ENCODE data around the gene AMMECR1. TPM values are rescaled to one million over a fixed set of nuclear protein-coding genes. Genes with fewer than 3 reads are reported as not detected.

The AMMECR1 gene
- total and polyA plus RNA-seq, 8 donors = 0.45 to 28.7 (median 3.6) TPM

DNA sequence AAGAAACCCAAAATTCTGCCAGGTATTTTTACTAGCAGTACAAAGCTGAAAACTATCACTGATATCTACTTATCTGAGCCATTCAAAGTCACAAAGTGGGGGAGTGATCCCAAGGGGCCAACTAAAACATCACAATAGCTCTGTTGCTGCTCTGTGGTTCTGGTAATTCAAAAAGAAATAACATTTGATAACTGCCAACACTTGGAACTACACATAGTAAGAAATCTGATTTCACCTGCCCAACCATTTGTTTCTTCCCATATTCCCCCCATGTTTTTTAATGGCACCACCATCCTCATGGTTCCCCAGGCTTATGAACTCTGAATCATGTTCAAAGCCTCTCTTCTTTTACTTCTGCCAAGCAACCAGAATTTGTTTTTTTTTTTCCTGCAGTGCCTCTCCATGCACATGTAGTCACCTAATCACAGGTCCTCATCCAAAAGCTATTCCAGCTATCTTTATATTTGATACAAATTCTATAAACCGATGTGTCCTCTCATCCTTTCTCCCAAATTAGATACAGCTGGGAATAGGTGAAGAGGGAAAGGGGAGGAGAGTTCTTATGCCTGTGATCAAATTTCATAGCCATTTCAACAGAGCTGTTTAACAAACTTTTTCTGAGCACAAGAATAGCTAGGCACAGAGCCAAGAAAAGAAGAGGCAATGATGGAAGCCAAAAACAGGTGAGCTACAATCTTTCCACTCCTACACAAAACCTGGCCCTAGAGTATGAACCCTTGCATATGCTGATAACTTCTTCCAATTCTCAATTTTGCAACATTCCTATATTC, 7.7 kb downstream of the AMMECR1 start:
- TF ChIP-seq POLR2AphosphoS5 (IDR thresholded peaks at IDR 0.05) = no peak
- TF ChIP-seq, protein P1, sequence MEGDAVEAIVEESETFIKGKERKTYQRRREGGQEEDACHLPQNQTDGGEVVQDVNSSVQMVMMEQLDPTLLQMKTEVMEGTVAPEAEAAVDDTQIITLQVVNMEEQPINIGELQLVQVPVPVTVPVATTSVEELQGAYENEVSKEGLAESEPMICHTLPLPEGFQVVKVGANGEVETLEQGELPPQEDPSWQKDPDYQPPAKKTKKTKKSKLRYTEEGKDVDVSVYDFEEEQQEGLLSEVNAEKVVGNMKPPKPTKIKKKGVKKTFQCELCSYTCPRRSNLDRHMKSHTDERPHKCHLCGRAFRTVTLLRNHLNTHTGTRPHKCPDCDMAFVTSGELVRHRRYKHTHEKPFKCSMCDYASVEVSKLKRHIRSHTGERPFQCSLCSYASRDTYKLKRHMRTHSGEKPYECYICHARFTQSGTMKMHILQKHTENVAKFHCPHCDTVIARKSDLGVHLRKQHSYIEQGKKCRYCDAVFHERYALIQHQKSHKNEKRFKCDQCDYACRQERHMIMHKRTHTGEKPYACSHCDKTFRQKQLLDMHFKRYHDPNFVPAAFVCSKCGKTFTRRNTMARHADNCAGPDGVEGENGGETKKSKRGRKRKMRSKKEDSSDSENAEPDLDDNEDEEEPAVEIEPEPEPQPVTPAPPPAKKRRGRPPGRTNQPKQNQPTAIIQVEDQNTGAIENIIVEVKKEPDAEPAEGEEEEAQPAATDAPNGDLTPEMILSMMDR (IDR thresholded peaks at IDR 0.05) = no peak
- TF ChIP-seq EP300 (IDR thresholded peaks at IDR 0.05) = no peak
- no peak for TF ChIP-seq POLR2A (IDR thresholded peaks at IDR 0.05)
- no peak for DNase-seq
- Histone ChIP-seq H3K36me3 (no peaks in the 10 kb centered on the region), H3K4me1 (peaks cover 0 to 8% (median 2%) of the 10 kb centered on the region in 4 donors), H3K4me3 (no peak overlapping the region), H3K9me3 (no peaks in the 10 kb centered on the region), H3K27me3 (no peaks in the 10 kb centered on the region), H3K27ac (no peak overlapping the region)
- intact Hi-C loops (cut with DNase I; ENCODE audit: low total_unique reads) = no loop called here
- WGBS, 5 donors = 46 to 71% (median 69%) methylated on average over 1 of the region's 1 CpG

DNA sequence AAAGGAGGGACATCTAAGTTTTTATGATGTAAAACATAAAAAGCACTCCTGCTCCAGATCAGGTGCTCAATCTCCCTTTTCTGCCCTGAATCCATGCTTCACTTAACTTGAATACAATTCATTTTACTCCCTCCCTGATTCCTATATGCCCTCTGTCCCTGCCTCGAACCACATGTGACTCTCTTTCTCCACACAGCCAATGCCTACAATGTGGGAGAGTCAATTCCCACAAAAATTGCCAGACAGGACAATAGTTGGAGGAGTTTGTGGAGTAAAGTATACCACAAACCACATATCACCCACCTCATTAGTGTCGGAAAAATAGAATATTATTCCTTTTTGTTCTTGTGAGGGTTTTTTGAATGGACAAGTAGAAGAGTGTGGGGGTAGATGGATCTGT, 9.7 kb downstream of the AMMECR1 start:
- DNase-seq = no peak
- TF ChIP-seq EP300 (IDR thresholded peaks at IDR 0.05) (no peak), POLR2AphosphoS5 (IDR thresholded peaks at IDR 0.05) (no peak), POLR2A (IDR thresholded peaks at IDR 0.05) (no peak)
- TF ChIP-seq, protein P1 (IDR thresholded peaks at IDR 0.05) = no peak
- Histone ChIP-seq H3K9me3 (no peaks in the 10 kb centered on the region), H3K27me3 (no peaks in the 10 kb centered on the region), H3K27ac (no peak overlapping the region), H3K36me3 (no peaks in the 10 kb centered on the region), H3K4me3 (no peak overlapping the region), H3K4me1 (peaks cover 0 to 5% (median 2%) of the 10 kb centered on the region in 4 donors)
- intact Hi-C loops (cut with DNase I; ENCODE audit: low total_unique reads) = no loop called here
- WGBS, 5 donors = 79 to 97% (median 90%) methylated on average over 2 of the region's 2 CpGs

DNA sequence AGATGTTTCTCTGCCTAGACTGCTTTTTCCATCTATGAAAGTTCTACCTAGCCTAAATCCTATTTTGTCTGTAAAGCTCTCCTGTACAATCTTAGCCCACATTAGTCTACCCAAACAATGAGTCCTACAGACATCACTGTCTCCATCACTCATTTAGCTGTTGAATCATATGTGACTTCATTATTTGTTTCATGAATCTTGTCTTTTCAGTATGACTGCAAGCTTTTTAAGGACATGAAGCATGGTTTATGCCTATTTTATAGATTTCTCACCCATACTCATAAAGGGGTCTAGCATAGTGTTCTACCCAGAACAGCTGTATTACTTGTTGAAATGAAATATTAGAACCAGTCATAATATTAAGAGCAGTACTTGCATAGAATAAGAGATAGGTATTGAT, 13.0 kb downstream of the AMMECR1 start:
- intact Hi-C loops (cut with DNase I; ENCODE audit: low total_unique reads) = no loop called here
- no peak for DNase-seq
- Histone ChIP-seq H3K4me1 (no peaks in the 10 kb centered on the region), H3K9me3 (no peaks in the 10 kb centered on the region), H3K27ac (no peak overlapping the region), H3K4me3 (no peak overlapping the region), H3K27me3 (no peaks in the 10 kb centered on the region), H3K36me3 (no peaks in the 10 kb centered on the region)
- TF ChIP-seq POLR2A (IDR thresholded peaks at IDR 0.05) = no peak
- TF ChIP-seq, protein P1 (IDR thresholded peaks at IDR 0.05) = no peak
- TF ChIP-seq EP300 (IDR thresholded peaks at IDR 0.05) = no peak

DNA sequence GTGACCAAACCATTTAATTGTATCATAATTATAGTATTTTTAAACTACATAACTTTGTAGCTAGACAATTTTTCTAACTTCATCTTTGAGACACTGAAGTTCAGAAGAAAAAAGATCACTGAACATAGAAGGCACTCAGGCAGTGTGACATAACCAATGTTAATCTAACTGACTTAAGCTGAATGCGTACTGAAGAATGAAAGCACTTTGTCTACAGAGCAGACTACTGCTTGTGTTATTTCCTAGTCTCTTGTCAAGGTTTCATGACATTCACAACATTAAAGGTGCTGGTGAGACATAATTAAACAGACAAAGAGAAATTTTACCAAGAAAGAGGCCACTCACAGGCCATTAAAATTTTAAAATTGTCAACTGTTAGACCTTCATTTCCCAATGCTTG, 13.5 kb downstream of the AMMECR1 start:
- intact Hi-C loops (cut with DNase I; ENCODE audit: low total_unique reads) = no loop called here
- TF ChIP-seq POLR2A (IDR thresholded peaks at IDR 0.05) (no peak), POLR2AphosphoS5 (IDR thresholded peaks at IDR 0.05) (no peak)
- TF ChIP-seq, protein P1 (IDR thresholded peaks at IDR 0.05) = no peak
- H3K27ac ChIP-seq = no peak overlapping the region

More for the DNA sequence above, 13.5 kb downstream of the AMMECR1 start:
- WGBS, 5 donors = 71 to 88% (median 77%) methylated on average over 1 of the region's 1 CpG
- H3K9me3 ChIP-seq = no peaks in the 10 kb centered on the region
- DNase-seq = no peak
- no peaks in the 10 kb centered on the region for H3K36me3 ChIP-seq
- no peaks in the 10 kb centered on the region for H3K4me1 ChIP-seq
- no peaks in the 10 kb centered on the region for H3K27me3 ChIP-seq
- H3K4me3 ChIP-seq = no peak overlapping the region
